Pancreas (tissue), 10 donors: ENCODE results near the gene SPINK2. TPM values are rescaled to one million over a fixed set of nuclear protein-coding genes. Genes with fewer than 3 reads are reported as not detected.

ENCODE experiments used
- ATAC-seq, 4 donors: fragments of 200-7000 bp; cut with Tn5 transposase; one replicate each; pipeline versions ENCODE4 v1.8.0 to v1.9.1; 2020; ENCODE audit warnings: mild to moderate bottlenecking in 4 of 4, moderate library complexity in 4 of 4
- DNase-seq, 6 donors: peaks; one replicate each; pipeline ENCODE4 v3.0.0-alpha.2; 2020
- FAIRE-seq: peaks from 2 replicates; lab custom pipeline; 2012; peaks lifted over from hg19 to GRCh38; lab: Jason Lieb, UNC
- H3K27ac ChIP-seq, 4 donors: fragments of 200-600 bp; sonication (generic); 1 replicate in 3 of 4; 2 replicates in 1 of 4; pipeline versions ENCODE4 v1.5.0 to v1.8.0; 2020
- H3K27me3 ChIP-seq, 4 donors: fragments of 200-600 bp; one replicate each; pipeline ENCODE4 v1.8.0; 2021
- H3K36me3 ChIP-seq, 3 donors: fragments of 200-600 bp; sonication (generic) in 1 of 3; one replicate each; pipeline versions ENCODE4 v1.5.0 to v1.8.0; 2020 to 2021
- H3K4me1 ChIP-seq, 3 donors: fragments of 200-600 bp; one replicate each; pipeline ENCODE4 v1.8.0; 2021
- H3K4me3 ChIP-seq, 4 donors: fragments of 200-600 bp; sonication (generic) in 2 of 4; one replicate each; pipeline versions ENCODE4 v1.5.0 to v1.8.0; 2020 to 2021
- H3K9me3 ChIP-seq, 4 donors: fragments of 200-600 bp; one replicate each; pipeline ENCODE4 v1.8.0; 2021
- CTCF ChIP-seq, 4 donors: fragments of 200-600 bp; sonication (generic) in 3 of 4; IDR thresholded peaks; one replicate each; pipeline versions ENCODE4 v1.5.0 to v1.8.0; 2021; ENCODE audit warnings: antibody characterized with exemption in 4 of 4
- WGBS, 2 donors: extraction: QIAGEN DNeasy Blood & Tissue Kit; methylation state at CpG; one replicate each; pipeline ENCODE4 v1.1.7; 2013; 5-methylcytosine and 5-hydroxymethylcytosine counted together
- intact Hi-C, 3 donors: fragments of 100-400 bp; cut with DNase I; formaldehyde crosslinking; loops; one replicate each; pipeline versions ENCODE4 v1.11.1 to v1.14.2; 2022
- polyA plus RNA-seq, 2 donors: library from polyadenylated mRNA; stranded (reverse); fragments of 200-250 nt; gene quantifications; one replicate each; pipeline ENCODE4 v1.2.3, GENCODE V29; 2013
- total RNA-seq, 6 donors: library from RNA; stranded (reverse); fragmentation: NEBNext Ultra II Directional in 4 of 6; extraction: Animal tissue kit (Norgen Biotek cat#: 25700) in 4 of 6; gene quantifications; one replicate each; pipeline versions ENCODE4 v1.2.1 to v1.2.4, GENCODE V29; 2021 to 2023
- donor health status: healthy with polysubstance abuse.
- donor health status: DM: no; HTN: no; CAD: no; lungs with moderate emphysema.
- donor health status: DM: no; HTN: no; CAD: no.
- donor health status: control.
- donor health status: control.
- donor health status: Bipolar disorder and iron deficiency.
- donor health status: DM: yes; HTN: yes; CAD: no.
- donor health status: DM: no; HTN: no; CAD: no.
- donor health status: DM: no; HTN: no; CAD: no.
- donor health status: DM: yes; HTN: yes; CAD: no.

Gene SPINK2
- total and polyA plus RNA-seq, 8 donors = 0.49 to 0.63 TPM; not detected in 6

- FAIRE-seq = no peak
- intact Hi-C loops = no loop called here
Measured at GRCh38 chr4:56764223-56764622, 57.3 kb downstream of the SPINK2 start.

GRCh38 chr4:56762484-56763250, 58.8 kb downstream of the SPINK2 start:
- Histone ChIP-seq H3K27me3 (no peaks in the 10 kb centered on the region), H3K9me3 (no peaks in the 10 kb centered on the region), H3K36me3 (no peaks in the 10 kb centered on the region), H3K27ac (no peak overlapping the region), H3K4me1 (no peaks in the 10 kb centered on the region), H3K4me3 (no peak overlapping the region)
- TF ChIP-seq CTCF (IDR thresholded peaks at IDR 0.05) = no peak
- ATAC-seq = no peak
- WGBS, 2 donors = 62 to 78% methylated on average over 10 of the region's 10 CpGs
- no peak for FAIRE-seq
- intact Hi-C loops = no loop called here
- no peak for DNase-seq

More at GRCh38 chr4:56764223-56764622, 57.3 kb downstream of the SPINK2 start:
- ATAC-seq = no peak
- Histone ChIP-seq H3K4me1 (no peaks in the 10 kb centered on the region), H3K4me3 (no peak overlapping the region), H3K9me3 (no peaks in the 10 kb centered on the region), H3K27me3 (no peaks in the 10 kb centered on the region), H3K27ac (no peak overlapping the region), H3K36me3 (no peaks in the 10 kb centered on the region)
- DNase-seq = no peak
- no peak for TF ChIP-seq CTCF (IDR thresholded peaks at IDR 0.05)
- WGBS, 2 donors = 37 to 63% methylated on average over 1 of the region's 1 CpG

GRCh38 chr4:56760183-56760582, 61.3 kb downstream of the SPINK2 start:
- WGBS, 2 donors = 43 to 55% methylated on average over 1 of the region's 1 CpG
- H3K36me3 ChIP-seq = no peaks in the 10 kb centered on the region
- TF ChIP-seq CTCF (IDR thresholded peaks at IDR 0.05) = no peak
- DNase-seq (no peak), FAIRE-seq (no peak), ATAC-seq (no peak)
- no peaks in the 10 kb centered on the region for H3K4me1 ChIP-seq
- H3K9me3 ChIP-seq = no peaks in the 10 kb centered on the region
- intact Hi-C loops = no loop called here
- no peaks in the 10 kb centered on the region for H3K27me3 ChIP-seq
- no peak overlapping the region for H3K4me3 ChIP-seq
- no peak overlapping the region for H3K27ac ChIP-seq

Other genes starting within 250 kb of the SPINK2 start
- 1 to 10 TPM in 4 of 6 donors, under 1 TPM in 2; 0.43 to 9.9 (median 2.5) TPM for gene HOPX, start 140.4 kb downstream of the SPINK2 start, total RNA-seq
- 10 to 100 TPM in 1 of 2 donors, 1 to 10 TPM in 1; 6.0 to 29.3 TPM for gene HOPX, start 140.4 kb downstream of the SPINK2 start, polyA plus RNA-seq
- 10 to 100 TPM; 12.5 to 28.9 (median 16.0) TPM for gene REST, start 86.2 kb upstream of the SPINK2 start, total RNA-seq
- 1 to 10 TPM; 2.7 to 2.8 TPM for gene REST, start 86.2 kb upstream of the SPINK2 start, polyA plus RNA-seq
- 10 to 100 TPM; 12.6 to 27.0 (median 19.6) TPM for gene NOA1, start 155.9 kb upstream of the SPINK2 start, total RNA-seq
- 1 to 10 TPM; 5.2 to 7.8 TPM for gene NOA1, start 155.9 kb upstream of the SPINK2 start, polyA plus RNA-seq
- gene POLR2B, start 157.2 kb upstream of the SPINK2 start, total RNA-seq = 10 to 100 TPM; 25.0 to 48.2 (median 36.5) TPM
- 10 to 100 TPM; 19.2 to 36.3 TPM for gene POLR2B, start 157.2 kb upstream of the SPINK2 start, polyA plus RNA-seq